Gastroesophageal sphincter (tissue), 4 donors: ENCODE measurements around the gene TSC22D4. TPM values are rescaled to one million over a fixed set of nuclear protein-coding genes. Genes with fewer than 3 reads are reported as not detected.
"Not testable (repeated sequence)": the region's sequence is repeated elsewhere in the genome, so short reads cannot be mapped to it uniquely, and the experiment has no call there.

Experiments
- ATAC-seq: fragments of 150-250 bp; one replicate; pipeline ENCODE4 v1.9.1; 2016; ENCODE audit warnings: mild to moderate bottlenecking, moderate library complexity
- H3K27ac ChIP-seq, 4 donors: fragments of 200-600 bp; sonication (generic) in 3 of 4; 1 replicate in 3 of 4; 2 replicates in 1 of 4; pipeline ENCODE4 v1.5.1; 2016 to 2019
- H3K27me3 ChIP-seq: fragments of 200-600 bp; sonication (generic); one replicate; pipeline ENCODE4 v1.5.1; 2019
- H3K36me3 ChIP-seq, 2 donors: fragments of 200-600 bp; sonication (generic); one replicate each; pipeline ENCODE4 v1.5.1; 2019; ENCODE audit warnings: control low read depth in 1 of 2
- H3K4me1 ChIP-seq, 3 donors: fragments of 200-600 bp; sonication (generic); 1 replicate in 2 of 3; 2 replicates in 1 of 3; pipeline ENCODE4 v1.5.1; 2016 to 2019; ENCODE audit warnings: control low read depth in 2 of 3
- H3K4me3 ChIP-seq, 2 donors: fragments of 200-600 bp; sonication (generic); one replicate each; pipeline ENCODE4 v1.5.1; 2019; ENCODE audit warnings: mild to moderate bottlenecking in 1 of 2, moderate library complexity in 1 of 2
- H3K9me3 ChIP-seq, 3 donors: fragments of 200-600 bp; sonication (generic); one replicate each; pipeline ENCODE4 v1.5.1; 2017 to 2019; ENCODE audit warnings: control low read depth in 2 of 3
- EP300 ChIP-seq: sonication (generic); formaldehyde crosslinking; IDR thresholded peaks from one replicate; pipeline ENCODE4 v1.6.1; 2017; ENCODE audit warnings: antibody characterized with exemption, mild to moderate bottlenecking
- POLR2A ChIP-seq, 2 donors: fragments of 450-650 bp; IDR thresholded peaks; one replicate each; pipeline ENCODE4 v1.6.1; 2017; ENCODE audit warnings: antibody characterized with exemption in 2 of 2, mild to moderate bottlenecking in 2 of 2, moderate library complexity in 1 of 2
- POLR2AphosphoS5 ChIP-seq: sonication (generic); formaldehyde crosslinking; IDR thresholded peaks from one replicate; pipeline ENCODE4 v1.6.1; 2017; ENCODE audit warnings: antibody characterized with exemption
- WGBS, 2 donors: methylation state at CpG; one replicate each; pipeline ENCODE4 v1.1.5; 2018; ENCODE audit warnings: low coverage in 1 of 2; 5-methylcytosine and 5-hydroxymethylcytosine counted together
- total RNA-seq, 4 donors: library from RNA; depleted of rRNA; stranded (reverse); fragments of >200 nt; gene quantifications; one replicate each; pipeline ENCODE4 v1.1.0, GENCODE V29; 2016
- TF ChIP-seq, protein P1 (sequence below), 4 experiments: fragments of 200-600 bp in 2 of 4; fragments of 450-650 bp in 2 of 4; sonication (generic) in 1 of 4; IDR thresholded peaks; one replicate each; pipeline ENCODE4 v1.5.1; 2017 to 2019; ENCODE audit warnings: antibody characterized with exemption in 4 of 4, mild to moderate bottlenecking in 2 of 4, moderate library complexity in 2 of 4

Gene TSC22D4
- total RNA-seq, 4 donors from 2014 or later, result 20.2 to 38.1 (median 26.1) TPM

DNA sequence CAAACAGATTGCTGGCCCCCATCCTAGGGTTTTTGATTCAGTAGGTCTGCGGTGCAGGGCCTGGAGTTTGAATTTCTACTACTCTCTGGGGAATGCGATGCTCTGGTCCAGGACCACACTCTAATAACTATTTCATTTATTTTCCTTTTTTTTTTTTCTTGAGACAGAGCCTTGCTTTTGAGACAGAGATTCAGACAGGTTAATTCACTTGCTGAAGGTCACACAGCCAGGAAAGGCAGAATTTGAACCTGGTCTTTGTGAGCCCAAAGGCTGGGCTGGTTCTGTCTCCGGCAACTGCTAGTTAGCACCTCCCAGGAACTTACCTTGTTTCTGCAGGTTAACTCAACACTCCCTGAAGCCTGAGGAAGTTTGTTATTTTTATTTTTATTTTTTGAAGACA is 26.5 kb downstream of the TSC22D4 start:
- Histone ChIP-seq H3K27me3 (no peaks in the 10 kb centered on the region), H3K4me3 (no peak overlapping the region), H3K27ac (no peak overlapping the region), H3K4me1 (peaks cover 0 to 21% (median 3%) of the 10 kb centered on the region in 3 donors), H3K9me3 (no peaks in the 10 kb centered on the region), H3K36me3 (peaks cover 0 to 5% of the 10 kb centered on the region in 2 donors)
- no peak for TF ChIP-seq POLR2A (IDR thresholded peaks at IDR 0.05)
- no peak for TF ChIP-seq POLR2AphosphoS5
- TF ChIP-seq, protein P1, sequence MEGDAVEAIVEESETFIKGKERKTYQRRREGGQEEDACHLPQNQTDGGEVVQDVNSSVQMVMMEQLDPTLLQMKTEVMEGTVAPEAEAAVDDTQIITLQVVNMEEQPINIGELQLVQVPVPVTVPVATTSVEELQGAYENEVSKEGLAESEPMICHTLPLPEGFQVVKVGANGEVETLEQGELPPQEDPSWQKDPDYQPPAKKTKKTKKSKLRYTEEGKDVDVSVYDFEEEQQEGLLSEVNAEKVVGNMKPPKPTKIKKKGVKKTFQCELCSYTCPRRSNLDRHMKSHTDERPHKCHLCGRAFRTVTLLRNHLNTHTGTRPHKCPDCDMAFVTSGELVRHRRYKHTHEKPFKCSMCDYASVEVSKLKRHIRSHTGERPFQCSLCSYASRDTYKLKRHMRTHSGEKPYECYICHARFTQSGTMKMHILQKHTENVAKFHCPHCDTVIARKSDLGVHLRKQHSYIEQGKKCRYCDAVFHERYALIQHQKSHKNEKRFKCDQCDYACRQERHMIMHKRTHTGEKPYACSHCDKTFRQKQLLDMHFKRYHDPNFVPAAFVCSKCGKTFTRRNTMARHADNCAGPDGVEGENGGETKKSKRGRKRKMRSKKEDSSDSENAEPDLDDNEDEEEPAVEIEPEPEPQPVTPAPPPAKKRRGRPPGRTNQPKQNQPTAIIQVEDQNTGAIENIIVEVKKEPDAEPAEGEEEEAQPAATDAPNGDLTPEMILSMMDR (IDR thresholded peaks at IDR 0.05), result no peak
- no peak for TF ChIP-seq EP300
- WGBS, 2 donors, result 90 to 96% methylated on average over 2 to 3 of the region's 3 CpGs
- no peak for ATAC-seq

DNA sequence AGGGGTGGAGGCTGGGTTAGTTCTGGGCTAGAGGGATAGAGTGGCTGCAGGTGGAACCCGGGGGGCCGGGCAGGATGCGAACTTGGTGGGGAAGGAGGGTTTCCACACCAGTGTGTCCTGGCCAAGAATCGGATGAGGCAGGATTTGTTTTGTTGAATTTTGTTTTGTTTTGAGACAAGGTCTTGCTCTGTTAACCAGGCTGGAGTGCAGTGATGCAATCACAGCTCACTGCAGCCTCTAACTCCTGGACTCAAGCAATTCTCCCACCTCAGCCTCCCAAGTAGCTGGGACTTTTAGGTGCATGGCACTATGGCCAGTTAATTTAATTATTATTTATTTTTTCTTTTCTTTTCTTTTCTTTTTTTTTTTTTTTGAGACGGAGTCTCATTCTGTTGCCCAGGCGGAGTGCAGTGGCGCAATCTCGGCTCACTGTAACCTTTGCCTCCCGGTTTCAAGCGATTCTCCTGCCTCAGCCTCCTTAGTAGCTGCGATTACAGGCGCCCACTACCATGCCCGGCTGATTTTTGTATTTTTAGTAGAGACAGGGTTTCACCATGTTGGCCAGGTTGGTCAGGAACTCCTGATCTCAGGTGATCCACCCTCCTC is 29.7 kb downstream of the TSC22D4 start:
- Histone ChIP-seq H3K9me3 (no peaks in the 10 kb centered on the region), H3K36me3 (no peaks in the 10 kb centered on the region), H3K4me3 (no peak overlapping the region), H3K27me3 (no peaks in the 10 kb centered on the region), H3K27ac (peak overlapping the region in 2 of 4 donors; percentile 91 to 95), H3K4me1 (peaks cover 0 to 26% (median 6%) of the 10 kb centered on the region in 3 donors)
- TF ChIP-seq EP300, result no peak
- TF ChIP-seq, protein P1 (IDR thresholded peaks at IDR 0.05), result no peak
- TF ChIP-seq POLR2AphosphoS5, result no peak
- TF ChIP-seq POLR2A (IDR thresholded peaks at IDR 0.05), result no peak
- ATAC-seq, result no peak
- WGBS, 2 donors, result 72 to 90% methylated on average over 6 to 7 of the region's 13 CpGs

DNA sequence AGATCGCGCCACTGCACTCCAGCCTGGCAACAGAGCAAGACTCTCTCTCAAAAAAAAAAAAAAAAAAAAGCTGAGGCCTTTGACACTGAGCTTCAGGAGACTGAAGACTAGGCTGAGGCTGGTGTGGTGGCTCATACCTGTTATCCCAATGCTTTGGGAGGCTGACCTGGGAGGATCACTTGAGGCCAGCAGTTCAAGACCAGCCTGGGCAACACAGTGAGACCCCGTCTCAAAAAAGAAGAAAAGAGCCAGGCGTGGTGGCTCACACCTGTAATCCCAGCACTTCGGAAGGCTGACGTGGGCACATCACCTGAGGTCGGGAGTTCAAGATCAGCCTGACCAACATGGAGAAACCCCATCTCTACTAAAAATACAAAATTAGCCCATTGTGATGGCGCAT is 31.7 kb downstream of the TSC22D4 start:
- not testable (repeated sequence) for H3K27me3 ChIP-seq, ATAC-seq, H3K36me3 ChIP-seq, H3K9me3 ChIP-seq, H3K27ac ChIP-seq, H3K4me3 ChIP-seq
- WGBS, 2 donors, result 94 to 100% methylated on average over 5 to 6 of the region's 8 CpGs
- peaks cover 0 to 30% (median 6%) of the 10 kb centered on the region in 3 donors for H3K4me1 ChIP-seq

DNA sequence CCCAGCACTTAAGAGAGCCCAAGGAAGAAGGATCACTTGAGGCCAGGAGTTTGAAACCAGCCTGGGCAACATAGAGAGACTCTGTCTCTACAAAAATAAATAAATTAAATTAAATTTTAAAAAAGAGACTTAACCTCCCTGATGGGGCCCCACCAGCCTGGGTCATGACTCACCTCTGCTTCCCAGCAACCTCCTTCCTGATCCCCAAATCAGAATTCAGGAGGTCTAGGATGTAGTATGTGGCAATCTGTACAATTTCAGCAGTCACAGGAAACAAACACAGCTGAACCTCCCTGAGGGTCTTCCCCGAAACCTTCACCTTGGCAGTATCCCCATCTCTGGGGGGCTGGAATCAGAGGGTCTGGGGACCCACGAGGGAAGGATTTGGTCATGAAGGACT is 33.0 kb downstream of the TSC22D4 start:
- TF ChIP-seq EP300, result no peak
- TF ChIP-seq POLR2AphosphoS5, result no peak
- no peak for TF ChIP-seq POLR2A (IDR thresholded peaks at IDR 0.05)
- TF ChIP-seq, protein P1 (IDR thresholded peaks at IDR 0.05), result no peak
- Histone ChIP-seq H3K9me3 (no peaks in the 10 kb centered on the region), H3K27ac (peak overlapping the region in 1 of 4 donors; percentile 41), H3K4me1 (peaks cover 0 to 30% (median 6%) of the 10 kb centered on the region in 3 donors), H3K27me3 (no peaks in the 10 kb centered on the region), H3K36me3 (no peaks in the 10 kb centered on the region), H3K4me3 (no peak overlapping the region)
- WGBS, 2 donors, result 0 to 50% methylated on average over 1 to 2 of the region's 2 CpGs
- no peak for ATAC-seq

DNA sequence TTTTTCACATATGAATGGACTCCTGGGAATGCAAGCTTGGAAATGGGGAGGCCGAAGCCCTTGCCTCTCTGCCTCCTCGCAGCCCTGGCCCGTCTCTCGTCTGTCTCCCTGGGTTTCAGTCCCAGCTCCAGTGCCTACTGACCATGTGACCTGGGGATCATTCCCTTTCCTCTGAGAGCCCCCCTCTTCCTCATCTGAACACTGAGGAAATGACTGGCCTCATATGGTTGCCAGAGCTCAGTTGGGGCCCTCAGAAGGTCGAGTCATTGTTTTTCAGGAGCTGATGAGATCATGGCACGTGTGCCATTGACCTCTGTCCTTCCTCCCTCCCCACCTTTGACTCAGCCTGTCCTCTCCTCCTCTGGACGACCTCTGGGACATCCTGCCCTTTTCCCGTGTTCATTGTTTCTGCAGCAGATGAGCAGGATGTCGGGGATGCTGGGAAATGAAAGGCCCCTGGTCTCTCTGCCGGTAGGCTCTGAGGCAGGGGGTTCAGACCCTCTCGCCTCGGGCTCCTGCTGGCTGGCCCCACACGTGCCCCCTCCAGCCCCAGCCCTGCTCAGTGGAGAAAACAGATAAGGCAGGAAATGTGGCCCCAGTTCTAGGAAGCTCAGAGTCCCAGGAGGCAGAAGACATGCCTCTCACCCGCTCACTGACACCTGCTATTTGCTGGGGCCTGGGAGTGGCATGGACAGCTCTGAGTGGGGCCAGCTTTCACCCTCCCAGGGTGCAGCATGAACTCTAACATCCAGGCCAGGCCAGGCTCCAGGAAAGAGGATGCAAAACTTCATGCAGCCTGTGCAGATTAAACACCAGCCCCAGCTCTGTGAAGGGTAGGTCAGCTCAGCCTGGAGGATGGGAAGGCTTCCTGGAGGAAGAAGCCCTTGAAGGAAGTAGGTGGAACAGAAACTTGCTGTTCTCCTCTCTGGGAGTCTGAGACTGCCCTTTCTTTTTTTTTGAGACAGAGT is 34.4 kb downstream of the TSC22D4 start:
- ATAC-seq, result peak; percentile 79
- Histone ChIP-seq H3K27me3 (no peaks in the 10 kb centered on the region), H3K4me3 (no peak overlapping the region), H3K9me3 (no peaks in the 10 kb centered on the region), H3K36me3 (no peaks in the 10 kb centered on the region), H3K27ac (peak overlapping the region in 3 of 4 donors; percentile 61 to 73 (median 62)), H3K4me1 (peaks cover 0 to 16% (median 4%) of the 10 kb centered on the region in 3 donors)
- TF ChIP-seq, protein P1 (IDR thresholded peaks at IDR 0.05), result no peak
- peak; percentile 51 for TF ChIP-seq POLR2AphosphoS5
- 26 to 62% methylated on average over 4 to 6 of the region's 14 CpGs for WGBS, 2 donors
